Ishikawa (cell line): ENCODE results near the gene AKIRIN2.

Experiments used
- CEBPB ChIP-seq: IDR thresholded peaks from 2 replicates; pipeline ENCODE4 v1.6.1; 2012
- CREB1 ChIP-seq: IDR thresholded peaks from 2 replicates; pipeline ENCODE4 v1.6.1; 2012; ENCODE audit warnings: low read depth
- EP300 ChIP-seq: IDR thresholded peaks from 2 replicates; pipeline ENCODE4 v1.6.1; 2012; ENCODE audit warnings: borderline replicate concordance
- FOXM1 ChIP-seq: IDR thresholded peaks from 2 replicates; pipeline ENCODE4 v1.6.1; 2012; ENCODE audit warnings: low read depth, borderline replicate concordance
- NFIC ChIP-seq: IDR thresholded peaks from 2 replicates; pipeline ENCODE4 v1.6.1; 2012
- RAD21 ChIP-seq: IDR thresholded peaks from 2 replicates; pipeline ENCODE4 v1.6.1; 2012; ENCODE audit warnings: low read depth
- TAF1 ChIP-seq: IDR thresholded peaks from 2 replicates; pipeline ENCODE4 v1.6.1; 2012; ENCODE audit warnings: low read depth, mild to moderate bottlenecking
- TCF12 ChIP-seq: IDR thresholded peaks from 2 replicates; pipeline ENCODE4 v1.6.1; 2012; ENCODE audit warnings: low read depth
- YY1 ChIP-seq: IDR thresholded peaks from 2 replicates; pipeline ENCODE4 v1.6.1; 2012; ENCODE audit warnings: low read depth
- TF ChIP-seq, protein P1 (sequence below): IDR thresholded peaks from 2 replicates; pipeline ENCODE4 v1.6.1; 2012
- TF ChIP-seq, protein P2 (sequence below): IDR thresholded peaks from 2 replicates; pipeline ENCODE4 v1.6.1; 2012

DNA sequence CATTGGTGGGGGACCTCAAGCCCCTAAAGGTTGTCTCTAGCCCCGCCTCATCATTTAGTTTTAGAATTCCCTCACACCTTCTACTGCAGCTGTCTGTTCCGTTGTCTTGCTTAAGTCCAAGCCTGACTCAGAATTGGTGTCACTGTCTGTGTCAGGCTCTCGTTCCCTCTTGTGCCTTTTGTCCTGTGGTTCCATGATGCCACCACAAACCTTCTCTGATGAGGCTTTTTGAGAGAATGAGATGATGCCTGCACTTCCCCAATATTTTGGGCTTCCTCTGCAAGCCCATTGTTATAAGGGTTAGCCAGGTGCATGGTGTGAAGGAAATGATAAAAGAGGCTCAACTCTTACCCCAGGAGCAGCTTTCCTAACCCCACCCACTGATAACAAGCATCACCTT, 8.1 kb upstream of the AKIRIN2 start:
- TF ChIP-seq, protein P1, sequence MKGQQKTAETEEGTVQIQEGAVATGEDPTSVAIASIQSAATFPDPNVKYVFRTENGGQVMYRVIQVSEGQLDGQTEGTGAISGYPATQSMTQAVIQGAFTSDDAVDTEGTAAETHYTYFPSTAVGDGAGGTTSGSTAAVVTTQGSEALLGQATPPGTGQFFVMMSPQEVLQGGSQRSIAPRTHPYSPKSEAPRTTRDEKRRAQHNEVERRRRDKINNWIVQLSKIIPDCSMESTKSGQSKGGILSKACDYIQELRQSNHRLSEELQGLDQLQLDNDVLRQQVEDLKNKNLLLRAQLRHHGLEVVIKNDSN: no peak
- TF ChIP-seq EP300 (no peak), TAF1 (no peak), NFIC (no peak), CREB1 (no peak), YY1 (no peak), RAD21 (no peak), CEBPB (no peak), TCF12 (no peak), FOXM1 (no peak)
- TF ChIP-seq, protein P2, sequence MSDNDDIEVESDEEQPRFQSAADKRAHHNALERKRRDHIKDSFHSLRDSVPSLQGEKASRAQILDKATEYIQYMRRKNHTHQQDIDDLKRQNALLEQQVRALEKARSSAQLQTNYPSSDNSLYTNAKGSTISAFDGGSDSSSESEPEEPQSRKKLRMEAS: no peak
